Measurements from ENCODE around the gene KANSL1. TPM values are rescaled to one million over a fixed set of nuclear protein-coding genes. Genes with fewer than 3 reads are reported as not detected.
A peak's percentile ranks its signal among the peaks of the same experiment; 100 is the strongest.

Gene KANSL1
- total RNA-seq, 1 donor from 2014 or later, result 154 TPM

DNA sequence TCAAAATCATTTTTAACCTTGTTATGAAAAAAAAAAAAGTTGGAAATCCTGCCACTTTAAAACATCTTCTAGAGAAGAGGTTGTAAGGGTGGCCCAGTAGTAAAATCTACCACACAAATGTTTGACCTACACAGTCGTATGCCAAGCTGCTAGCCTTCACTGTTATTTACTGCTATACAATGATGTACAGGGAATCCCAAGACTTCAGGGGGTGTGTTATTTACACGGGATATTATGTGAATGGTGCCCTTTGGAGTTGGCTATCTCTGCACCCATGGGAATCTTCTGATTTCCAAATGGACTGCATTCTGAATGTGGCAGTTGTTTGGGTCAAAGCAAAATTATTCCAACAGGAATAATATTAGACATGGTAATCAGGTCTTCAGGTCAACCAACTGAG lies 148.2 kb downstream of the KANSL1 start:
- H3K27ac Mint-ChIP-seq (ENCODE audit: unreplicated experiment), result peak overlapping the region; percentile 44
- peaks cover 32% of the 10 kb centered on the region for H3K4me1 Mint-ChIP-seq (ENCODE audit: unreplicated experiment)
- H3K27me3 Mint-ChIP-seq (ENCODE audit: unreplicated experiment), result peaks cover 16% of the 10 kb centered on the region
- TF ChIP-seq, protein P1, sequence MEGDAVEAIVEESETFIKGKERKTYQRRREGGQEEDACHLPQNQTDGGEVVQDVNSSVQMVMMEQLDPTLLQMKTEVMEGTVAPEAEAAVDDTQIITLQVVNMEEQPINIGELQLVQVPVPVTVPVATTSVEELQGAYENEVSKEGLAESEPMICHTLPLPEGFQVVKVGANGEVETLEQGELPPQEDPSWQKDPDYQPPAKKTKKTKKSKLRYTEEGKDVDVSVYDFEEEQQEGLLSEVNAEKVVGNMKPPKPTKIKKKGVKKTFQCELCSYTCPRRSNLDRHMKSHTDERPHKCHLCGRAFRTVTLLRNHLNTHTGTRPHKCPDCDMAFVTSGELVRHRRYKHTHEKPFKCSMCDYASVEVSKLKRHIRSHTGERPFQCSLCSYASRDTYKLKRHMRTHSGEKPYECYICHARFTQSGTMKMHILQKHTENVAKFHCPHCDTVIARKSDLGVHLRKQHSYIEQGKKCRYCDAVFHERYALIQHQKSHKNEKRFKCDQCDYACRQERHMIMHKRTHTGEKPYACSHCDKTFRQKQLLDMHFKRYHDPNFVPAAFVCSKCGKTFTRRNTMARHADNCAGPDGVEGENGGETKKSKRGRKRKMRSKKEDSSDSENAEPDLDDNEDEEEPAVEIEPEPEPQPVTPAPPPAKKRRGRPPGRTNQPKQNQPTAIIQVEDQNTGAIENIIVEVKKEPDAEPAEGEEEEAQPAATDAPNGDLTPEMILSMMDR (IDR thresholded peaks at IDR 0.05; ENCODE audit: unreplicated experiment), result no peak
- H3K4me3 Mint-ChIP-seq (ENCODE audit: unreplicated experiment), result no peak overlapping the region
- peaks cover 27% of the 10 kb centered on the region for H3K36me3 Mint-ChIP-seq (ENCODE audit: low read depth, unreplicated experiment)
- no peak for DNase-seq (ENCODE audit: low spot score)
- no peaks in the 10 kb centered on the region for H3K9me3 Mint-ChIP-seq (ENCODE audit: unreplicated experiment)

DNA sequence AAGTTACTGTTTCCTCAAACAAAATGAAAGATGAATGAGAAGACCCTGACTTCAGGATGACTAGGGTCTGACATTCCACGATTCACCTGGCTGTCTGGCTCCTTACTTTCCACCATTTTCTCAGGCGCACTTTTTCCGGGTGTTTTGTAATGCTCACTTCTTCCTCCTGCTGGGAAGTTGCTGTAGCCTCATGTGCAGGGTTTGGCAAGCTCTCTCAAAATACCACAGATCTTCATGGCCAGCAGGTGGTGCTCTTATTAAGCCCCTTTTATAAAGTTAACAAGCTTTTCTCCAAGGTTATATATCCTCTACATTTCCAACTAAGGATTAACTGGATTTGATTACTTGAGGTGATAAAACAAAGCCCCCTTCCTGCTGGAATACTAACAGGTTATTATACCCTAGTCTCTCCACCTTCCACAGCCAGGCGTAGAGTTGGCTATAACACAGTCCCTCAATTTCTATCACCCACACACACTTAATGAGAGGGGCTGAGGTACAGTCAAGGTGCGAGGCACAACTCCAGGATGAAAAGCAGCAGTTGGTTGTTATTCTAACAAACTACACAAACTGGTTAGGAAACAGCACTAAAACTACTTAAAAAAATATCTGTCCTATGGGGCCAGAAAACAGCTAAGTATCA lies 148.8 kb downstream of the KANSL1 start:
- H3K4me3 Mint-ChIP-seq (ENCODE audit: unreplicated experiment), result peak overlapping the region; percentile 62
- H3K27me3 Mint-ChIP-seq (ENCODE audit: unreplicated experiment), result peaks cover 13% of the 10 kb centered on the region
- TF ChIP-seq, protein P1 (IDR thresholded peaks at IDR 0.05; ENCODE audit: unreplicated experiment), result peak; percentile 59
- peak; percentile 57 for DNase-seq (ENCODE audit: low spot score)
- peak overlapping the region; percentile 92 for H3K27ac Mint-ChIP-seq (ENCODE audit: unreplicated experiment)
- no peaks in the 10 kb centered on the region for H3K9me3 Mint-ChIP-seq (ENCODE audit: unreplicated experiment)
- H3K36me3 Mint-ChIP-seq (ENCODE audit: low read depth, unreplicated experiment), result peaks cover 28% of the 10 kb centered on the region
- H3K4me1 Mint-ChIP-seq (ENCODE audit: unreplicated experiment), result peaks cover 32% of the 10 kb centered on the region

DNA sequence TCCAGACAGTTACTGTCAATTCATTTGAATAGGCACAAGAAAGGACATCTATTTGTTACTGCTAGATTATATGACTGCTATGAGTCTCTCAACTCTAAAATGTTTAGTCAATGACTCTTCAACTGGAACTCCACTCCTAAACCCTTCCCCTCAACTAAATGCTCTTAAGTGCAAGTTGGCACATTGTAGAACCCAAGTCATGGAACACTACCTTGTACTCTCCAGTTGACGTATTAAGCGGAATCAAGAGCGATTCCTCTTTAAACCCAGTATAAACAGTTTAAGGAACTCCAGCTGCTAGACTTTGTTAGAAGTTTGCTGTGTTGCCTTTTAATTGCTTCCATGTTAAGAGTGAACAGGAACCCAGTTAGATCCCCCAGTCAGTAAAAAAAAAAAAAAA lies 149.6 kb downstream of the KANSL1 start:
- no peaks in the 10 kb centered on the region for H3K9me3 Mint-ChIP-seq (ENCODE audit: unreplicated experiment)
- H3K4me1 Mint-ChIP-seq (ENCODE audit: unreplicated experiment), result peaks cover 32% of the 10 kb centered on the region
- no peak overlapping the region for H3K4me3 Mint-ChIP-seq (ENCODE audit: unreplicated experiment)
- H3K36me3 Mint-ChIP-seq (ENCODE audit: low read depth, unreplicated experiment), result peaks cover 34% of the 10 kb centered on the region
- peak overlapping the region; percentile 62 for H3K27ac Mint-ChIP-seq (ENCODE audit: unreplicated experiment)
- TF ChIP-seq, protein P1 (IDR thresholded peaks at IDR 0.05; ENCODE audit: unreplicated experiment), result no peak
- H3K27me3 Mint-ChIP-seq (ENCODE audit: unreplicated experiment), result peaks cover 10% of the 10 kb centered on the region
- no peak for DNase-seq (ENCODE audit: low spot score)

DNA sequence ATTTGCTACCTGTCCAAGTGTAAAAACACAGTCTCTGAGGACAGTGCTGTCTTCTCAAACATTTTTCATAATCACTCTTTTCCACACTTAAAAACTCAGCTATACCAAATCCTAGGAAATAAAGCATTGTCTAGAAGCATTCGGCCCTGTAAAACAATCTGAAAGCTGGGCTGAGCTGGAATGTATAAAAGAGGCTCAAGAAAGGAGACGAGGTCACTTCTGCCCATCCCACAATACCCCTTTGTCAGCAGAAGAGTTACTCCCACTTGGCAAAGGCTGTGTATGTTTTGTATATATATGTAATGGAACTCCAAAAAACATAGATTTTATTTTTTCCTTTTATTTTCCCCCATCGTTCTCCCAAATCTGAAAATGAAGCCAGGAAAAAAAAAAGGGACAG lies 150.3 kb downstream of the KANSL1 start:
- Mint-ChIP-seq H3K36me3 (ENCODE audit: low read depth, unreplicated experiment) (peaks cover 38% of the 10 kb centered on the region), H3K9me3 (ENCODE audit: unreplicated experiment) (no peaks in the 10 kb centered on the region), H3K27ac (ENCODE audit: unreplicated experiment) (peak overlapping the region; percentile 62), H3K27me3 (ENCODE audit: unreplicated experiment) (peaks cover 9% of the 10 kb centered on the region), H3K4me3 (ENCODE audit: unreplicated experiment) (no peak overlapping the region), H3K4me1 (ENCODE audit: unreplicated experiment) (peaks cover 32% of the 10 kb centered on the region)
- TF ChIP-seq, protein P1 (IDR thresholded peaks at IDR 0.05; ENCODE audit: unreplicated experiment), result no peak
- no peak for DNase-seq (ENCODE audit: low spot score)

DNA sequence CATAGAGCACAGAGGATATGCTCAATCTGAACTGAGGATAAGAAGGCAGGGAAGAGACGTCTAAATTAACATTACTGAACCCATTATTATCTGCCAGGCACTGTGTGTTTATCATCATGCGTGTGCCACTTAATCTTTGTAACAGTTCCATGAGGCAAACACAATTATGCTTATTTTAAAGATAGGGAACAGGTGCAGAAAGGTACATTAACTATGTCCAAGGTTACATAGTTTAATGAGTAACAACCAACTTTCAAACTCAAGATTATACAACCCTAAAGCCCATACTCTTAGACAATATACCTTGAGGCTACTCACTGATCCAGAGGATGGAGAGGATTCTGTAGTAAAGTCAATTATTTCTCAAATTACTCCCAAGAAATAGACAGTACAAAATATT lies 151.0 kb downstream of the KANSL1 start:
- Mint-ChIP-seq H3K36me3 (ENCODE audit: low read depth, unreplicated experiment) (peaks cover 42% of the 10 kb centered on the region), H3K4me1 (ENCODE audit: unreplicated experiment) (peaks cover 32% of the 10 kb centered on the region), H3K27me3 (ENCODE audit: unreplicated experiment) (peaks cover 10% of the 10 kb centered on the region), H3K4me3 (ENCODE audit: unreplicated experiment) (no peak overlapping the region), H3K9me3 (ENCODE audit: unreplicated experiment) (no peaks in the 10 kb centered on the region), H3K27ac (ENCODE audit: unreplicated experiment) (peak overlapping the region; percentile 61)
- DNase-seq (ENCODE audit: low spot score), result no peak
- TF ChIP-seq, protein P1 (IDR thresholded peaks at IDR 0.05; ENCODE audit: unreplicated experiment), result no peak

Data from endothelial cell (in vitro differentiated cells).